ENCODE results near the gene RBM17. TPM values are rescaled to one million over a fixed set of nuclear protein-coding genes. Genes with fewer than 3 reads are reported as not detected.

The RBM17 gene
- total and polyA plus RNA-seq, 2 of the 13 experiments (the other 11 are each of a cell fraction or from before 2014, with no cell fraction given), result 30.7 to 77.5 TPM

- TF ChIP-seq DMTF1 (CRISPR knock-in tag; IDR thresholded peaks at IDR 0.05), result no peak
- TF ChIP-seq TMF1 (CRISPR knock-in tag; IDR thresholded peaks at IDR 0.05; ENCODE audit: low read depth), result no peak
- TF ChIP-seq PPARG (CRISPR knock-in tag; conservative IDR thresholded peaks at IDR 0.05), result peak; percentile 85
- TF ChIP-seq ZNF788 (CRISPR knock-in tag; IDR thresholded peaks at IDR 0.05; ENCODE audit: borderline replicate concordance), result no peak
- no peak for TF ChIP-seq ZNF296 (CRISPR knock-in tag; conservative IDR thresholded peaks at IDR 0.05)
- TF ChIP-seq NFAT5 (CRISPR knock-in tag; IDR thresholded peaks at IDR 0.05), result no peak
- no peak for TF ChIP-seq ZNF251 (CRISPR knock-in tag; IDR thresholded peaks at IDR 0.05)
- TF ChIP-seq ZNF274 (CRISPR knock-in tag; IDR thresholded peaks at IDR 0.05), result 0 out of 2 replicates have a peak, but pooled peaks have one; percentile 32
- TF ChIP-seq TCF12 (IDR thresholded peaks at IDR 0.05), result no peak
- TF ChIP-seq TCF12 (CRISPR knock-in tag; IDR thresholded peaks at IDR 0.05), result no peak
- no peak for TF ChIP-seq RNF2 (conservative IDR thresholded peaks at IDR 0.05; ENCODE audit: low read depth)
- peak; percentile 81 for TF ChIP-seq ATF7 (IDR thresholded peaks at IDR 0.05)
- no peak for TF ChIP-seq ATF7 (CRISPR knock-in tag; IDR thresholded peaks at IDR 0.05)
- TF ChIP-seq STAG1 (CRISPR knock-in tag; IDR thresholded peaks at IDR 0.05), result peak; percentile 46
- TF ChIP-seq ZNF569 (CRISPR knock-in tag; IDR thresholded peaks at IDR 0.05; ENCODE audit: borderline replicate concordance), result no peak
- no peak for TF ChIP-seq ZNF605 (CRISPR knock-in tag; IDR thresholded peaks at IDR 0.05)
- TF ChIP-seq LCORL (IDR thresholded peaks at IDR 0.05), result no peak
- no peak for TF ChIP-seq LCORL (CRISPR knock-in tag; IDR thresholded peaks at IDR 0.05)
- TF ChIP-seq IRF1 (CRISPR knock-in tag; IDR thresholded peaks at IDR 0.05; ENCODE audit: low read depth), result 0 out of 2 replicates have a peak, but pooled peaks have one; percentile 61
- no peak for TF ChIP-seq ZNF225 (CRISPR knock-in tag; IDR thresholded peaks at IDR 0.05)
- TF ChIP-seq POGK (CRISPR knock-in tag; conservative IDR thresholded peaks at IDR 0.05), result no peak
Observed at GRCh38 chr10:6050801-6051445, 37.9 kb upstream of the RBM17 start (continued).

Data from HepG2 (cell line).